Stomach (tissue), 9 donors: ENCODE data around the gene HHIPL1. TPM values are rescaled to one million over a fixed set of nuclear protein-coding genes. Genes with fewer than 3 reads are reported as not detected.

Source experiments
- DNase-seq, 2 donors: peaks; one replicate each; pipeline versions ENCODE4 v3.0.0 to v3.0.0-alpha.2; 2013 to 2019
- H3K27ac ChIP-seq, 5 donors: fragments of 200-600 bp in 4 of 5; sonication (generic) in 4 of 5; one replicate each; pipeline ENCODE4 v1.5.1; 2013 to 2019; ENCODE audit warnings: mild to moderate bottlenecking in 1 of 5, moderate library complexity in 1 of 5
- H3K27me3 ChIP-seq, 3 donors: fragments of 200-600 bp; sonication (generic); one replicate each; pipeline ENCODE4 v1.5.1; 2017 to 2019; ENCODE audit warnings: mixed run types in 1 of 3
- H3K36me3 ChIP-seq, 4 donors: fragments of 200-600 bp; sonication (generic); 1 replicate in 3 of 4; 2 replicates in 1 of 4; pipeline ENCODE4 v1.5.1; 2016 to 2019
- H3K4me1 ChIP-seq, 4 donors: fragments of 200-600 bp; sonication (generic); one replicate each; pipeline ENCODE4 v1.5.1; 2016 to 2019
- H3K4me3 ChIP-seq, 4 donors: fragments of 200-600 bp; sonication (generic) in 3 of 4; one replicate each; pipeline ENCODE4 v1.5.1; 2016 to 2019; ENCODE audit warnings: mild to moderate bottlenecking in 1 of 4
- H3K9me3 ChIP-seq, 4 donors: fragments of 200-600 bp; sonication (generic); one replicate each; pipeline ENCODE4 v1.5.1; 2016 to 2019
- CTCF ChIP-seq, 7 experiments: fragments of 450-650 bp in 4 of 7; fragments of 200-600 bp in 3 of 7; sonication (generic) in 3 of 7; IDR thresholded peaks; one replicate each; pipeline ENCODE4 v1.5.1; 2016 to 2019; ENCODE audit warnings: antibody characterized with exemption in 7 of 7, control low read depth in 2 of 7, mild to moderate bottlenecking in 1 of 7
- EP300 ChIP-seq: sonication (generic); formaldehyde crosslinking; IDR thresholded peaks from one replicate; pipeline ENCODE4 v1.6.1; 2017; ENCODE audit warnings: antibody characterized with exemption
- POLR2A ChIP-seq, 4 donors: fragments of 450-650 bp; IDR thresholded peaks; one replicate each; pipeline ENCODE4 v1.6.1; 2016; ENCODE audit warnings: antibody characterized with exemption in 4 of 4, control low read depth in 2 of 4, mild to moderate bottlenecking in 1 of 4, moderate library complexity in 1 of 4
- POLR2AphosphoS5 ChIP-seq, 3 donors: sonication (generic); formaldehyde crosslinking; IDR thresholded peaks; one replicate each; pipeline ENCODE4 v1.6.1; 2016; ENCODE audit warnings: antibody characterized with exemption in 3 of 3
- WGBS, 5 donors: extraction: QIAGEN DNeasy Blood & Tissue Kit in 3 of 5; methylation state at CpG; one replicate each; pipeline versions ENCODE4 v1.1.5 to v1.1.7; 2013 to 2018; 5-methylcytosine and 5-hydroxymethylcytosine counted together
- intact Hi-C: fragments of 100-400 bp; cut with DNase I; formaldehyde crosslinking; loops from one replicate; pipeline ENCODE4 v1.15.1; 2023; ENCODE audit warnings: low total_unique reads
- polyA plus RNA-seq, 3 donors: library from polyadenylated mRNA; stranded (reverse); fragments of 200-250 nt; gene quantifications; one replicate each; pipeline ENCODE4 v1.2.3, GENCODE V29; 2013
- total RNA-seq, 5 donors: library from RNA; depleted of rRNA; stranded (reverse); fragments of >200 nt; gene quantifications; one replicate each; pipeline versions ENCODE4 v1.1.0 to v1.2.3, GENCODE V29; 2014 to 2016
- donor health status: healthy with polysubstance abuse.
- donor health status: Bipolar disorder and iron deficiency.
- donor health status: healthy.

HHIPL1 gene
- total and polyA plus RNA-seq, 8 donors, result 0.15 to 2.0 (median 0.68) TPM; not detected in 1

- 78 to 87% (median 81%) methylated on average over 3 of the region's 3 CpGs for WGBS, 5 donors
- H3K9me3 ChIP-seq, result no peaks in the 10 kb centered on the region
- no peaks in the 10 kb centered on the region for H3K36me3 ChIP-seq
- H3K27ac ChIP-seq, result no peak overlapping the region
- no peaks in the 10 kb centered on the region for H3K27me3 ChIP-seq
- intact Hi-C loops, result no loop called here
- TF ChIP-seq POLR2AphosphoS5 (IDR thresholded peaks at IDR 0.05) (no peak), POLR2A (IDR thresholded peaks at IDR 0.05) (no peak), CTCF (IDR thresholded peaks at IDR 0.05) (no peak), EP300 (no peak)
- no peak for DNase-seq
- H3K4me1 ChIP-seq, result no peaks in the 10 kb centered on the region
- no peak overlapping the region for H3K4me3 ChIP-seq
These were observed 69.0 kb downstream of the HHIPL1 start for GRCh38 chr14:99713972-99714371.

- Histone ChIP-seq H3K27me3 (no peaks in the 10 kb centered on the region), H3K9me3 (no peaks in the 10 kb centered on the region), H3K27ac (no peak overlapping the region), H3K36me3 (no peaks in the 10 kb centered on the region), H3K4me3 (no peak overlapping the region), H3K4me1 (no peaks in the 10 kb centered on the region)
- no peak for DNase-seq
- TF ChIP-seq EP300, result no peak
- no peak for TF ChIP-seq POLR2A (IDR thresholded peaks at IDR 0.05)
- TF ChIP-seq CTCF (IDR thresholded peaks at IDR 0.05), result no peak
- no peak for TF ChIP-seq POLR2AphosphoS5 (IDR thresholded peaks at IDR 0.05)
- WGBS, 5 donors, result 66 to 75% (median 70%) methylated on average over 24 of the region's 24 CpGs
- intact Hi-C loops, result no loop called here
These were observed 70.5 kb downstream of the HHIPL1 start for GRCh38 chr14:99715266-99716000.

GRCh38 chr14:99716091-99716849 is 71.3 kb downstream of the HHIPL1 start:
- no peak for TF ChIP-seq CTCF (IDR thresholded peaks at IDR 0.05)
- TF ChIP-seq EP300, result no peak
- no peak for TF ChIP-seq POLR2AphosphoS5 (IDR thresholded peaks at IDR 0.05)
- no peak for TF ChIP-seq POLR2A (IDR thresholded peaks at IDR 0.05)
- Histone ChIP-seq H3K4me3 (no peak overlapping the region), H3K27ac (no peak overlapping the region), H3K4me1 (no peaks in the 10 kb centered on the region), H3K9me3 (no peaks in the 10 kb centered on the region), H3K27me3 (no peaks in the 10 kb centered on the region), H3K36me3 (no peaks in the 10 kb centered on the region)
- 64 to 80% (median 76%) methylated on average over 9 to 10 of the region's 10 CpGs for WGBS, 5 donors
- DNase-seq, result no peak
- intact Hi-C loops, result no loop called here

- DNase-seq, result no peak
- H3K27me3 ChIP-seq, result no peaks in the 10 kb centered on the region
- 90 to 94% (median 91%) methylated on average over 13 to 14 of the region's 14 CpGs for WGBS, 5 donors
- no peaks in the 10 kb centered on the region for H3K36me3 ChIP-seq
- intact Hi-C loops, result no loop called here
- no peak for TF ChIP-seq POLR2A (IDR thresholded peaks at IDR 0.05)
- no peak for TF ChIP-seq POLR2AphosphoS5 (IDR thresholded peaks at IDR 0.05)
- TF ChIP-seq EP300, result no peak
- no peak for TF ChIP-seq CTCF (IDR thresholded peaks at IDR 0.05)
- H3K4me3 ChIP-seq, result no peak overlapping the region
- no peaks in the 10 kb centered on the region for H3K4me1 ChIP-seq
- no peak overlapping the region for H3K27ac ChIP-seq
- H3K9me3 ChIP-seq, result no peaks in the 10 kb centered on the region
These were observed 72.1 kb downstream of the HHIPL1 start for GRCh38 chr14:99716850-99717681.
